ENCODE data around the gene DEPP1.

Gene DEPP1

GRCh38 chr10:44969854-44970253, 8.8 kb downstream of the DEPP1 start:
- no peak for TF ChIP-seq Cebpa-rat (IDR thresholded peaks at IDR 0.05)
- Histone ChIP-seq H3K4me3 (peak overlapping the region in 4 of 10 experiments; percentile 24 to 37 (median 31); a peak in 3 of 20 replicates), H3K9ac (peak overlapping the region in 9 of 11 experiments; percentile 21 to 92 (median 87); a peak in 13 of 22 replicates), H3K9me3 (replicated peaks in 1 of 11) (no peaks in the 10 kb centered on the region), H3K4me1 (peaks cover 74 to 99% (median 97%) of the 10 kb centered on the region in 10 experiments), H3K27ac (peak overlapping the region; percentile 80 to 98 (median 93)), H3K27me3 (no peaks in the 10 kb centered on the region), H3K36me3 (peaks cover 0 to 72% (median 34%) of the 10 kb centered on the region in 11 experiments; a peak in 18 of 22 replicates), H4K20me1 (peaks cover 0 to 8% (median 0%) of the 10 kb centered on the region in 11 experiments; a peak in 1 of 22 replicates), H3K4me2 (peak overlapping the region in 9 of 11 experiments; percentile 98 to 100 (median 99); a peak in 16 of 22 replicates)

GRCh38 chr10:44968500-44969400, 9.9 kb downstream of the DEPP1 start:
- Histone ChIP-seq H3K4me2 (peak overlapping the region; percentile 96 to 100 (median 99)), H3K4me1 (peaks cover 74 to 99% (median 97%) of the 10 kb centered on the region in 10 experiments)

GRCh38 chr10:44968091-44968490, 10.5 kb downstream of the DEPP1 start:
- H3K36me3 ChIP-seq = peaks cover 0 to 71% (median 34%) of the 10 kb centered on the region in 11 experiments; a peak in 18 of 22 replicates
- H3K4me1 ChIP-seq = peaks cover 74 to 99% (median 96%) of the 10 kb centered on the region in 10 experiments
- H4K20me1 ChIP-seq = peaks cover 0 to 11% (median 0%) of the 10 kb centered on the region in 11 experiments; a peak in 4 of 22 replicates
- H3K4me2 ChIP-seq = peak overlapping the region; percentile 96 to 100 (median 99)
- no peaks in the 10 kb centered on the region for H3K27me3 ChIP-seq
- H3K27ac ChIP-seq = peak overlapping the region; percentile 80 to 98 (median 93)
- no peaks in the 10 kb centered on the region for H3K9me3 ChIP-seq (replicated peaks in 1 of 11)
- TF ChIP-seq Cebpa-rat (IDR thresholded peaks at IDR 0.05) = peak; percentile 91 to 98 (median 97); a peak in 21 of 22 replicates
- peak overlapping the region; percentile 61 to 92 (median 87) for H3K9ac ChIP-seq
- peak overlapping the region in 6 of 10 experiments; percentile 32 to 92 (median 45); a peak in 11 of 20 replicates for H3K4me3 ChIP-seq

More at GRCh38 chr10:44968500-44969400, 9.9 kb downstream of the DEPP1 start:
- H3K36me3 ChIP-seq = peaks cover 0 to 72% (median 34%) of the 10 kb centered on the region in 11 experiments; a peak in 18 of 22 replicates
- H4K20me1 ChIP-seq = peaks cover 0 to 8% (median 0%) of the 10 kb centered on the region in 11 experiments; a peak in 1 of 22 replicates
- peak overlapping the region; percentile 80 to 98 (median 93) for H3K27ac ChIP-seq
- peak overlapping the region; percentile 61 to 92 (median 87) for H3K9ac ChIP-seq
- peak overlapping the region in 7 of 10 experiments; percentile 4 to 57 (median 37); a peak in 11 of 20 replicates for H3K4me3 ChIP-seq
- no peaks in the 10 kb centered on the region for H3K27me3 ChIP-seq
- H3K9me3 ChIP-seq (replicated peaks in 1 of 11) = no peaks in the 10 kb centered on the region
- TF ChIP-seq Cebpa-rat (IDR thresholded peaks at IDR 0.05) = peak in 4 of 11 experiments; percentile 5 to 35 (median 20); a peak in 2 of 22 replicates

- H3K9ac ChIP-seq = peak overlapping the region; percentile 61 to 92 (median 87)
- no peak for TF ChIP-seq Cebpa-rat (IDR thresholded peaks at IDR 0.05)
Observed at GRCh38 chr10:44967616-44968015, 11.0 kb downstream of the DEPP1 start.

GRCh38 chr10:44966816-44967509, 11.6 kb downstream of the DEPP1 start:
- Histone ChIP-seq H4K20me1 (peaks cover 0 to 14% (median 0%) of the 10 kb centered on the region in 11 experiments; a peak in 4 of 22 replicates), H3K27me3 (no peaks in the 10 kb centered on the region), H3K9me3 (replicated peaks in 1 of 11) (no peaks in the 10 kb centered on the region), H3K4me1 (peaks cover 74 to 99% (median 96%) of the 10 kb centered on the region in 10 experiments), H3K27ac (peak overlapping the region; percentile 80 to 98 (median 93)), H3K4me2 (peak overlapping the region; percentile 96 to 100 (median 99)), H3K36me3 (peaks cover 0 to 71% (median 27%) of the 10 kb centered on the region in 11 experiments; a peak in 18 of 22 replicates), H3K4me3 (peak overlapping the region in 7 of 10 experiments; percentile 18 to 92 (median 90); a peak in 11 of 20 replicates), H3K9ac (peak overlapping the region in 10 of 11 experiments; percentile 77 to 92 (median 87); a peak in 20 of 22 replicates)
- TF ChIP-seq Cebpa-rat (IDR thresholded peaks at IDR 0.05) = no peak

More at GRCh38 chr10:44967616-44968015, 11.0 kb downstream of the DEPP1 start:
- Histone ChIP-seq H3K27me3 (no peaks in the 10 kb centered on the region), H3K4me1 (peaks cover 74 to 99% (median 96%) of the 10 kb centered on the region in 10 experiments), H3K4me3 (peak overlapping the region in 8 of 10 experiments; percentile 9 to 92 (median 31); a peak in 14 of 20 replicates), H3K4me2 (peak overlapping the region; percentile 96 to 100 (median 99)), H3K9me3 (replicated peaks in 1 of 11) (no peaks in the 10 kb centered on the region), H3K36me3 (peaks cover 0 to 71% (median 33%) of the 10 kb centered on the region in 11 experiments; a peak in 18 of 22 replicates), H3K27ac (peak overlapping the region; percentile 80 to 98 (median 93)), H4K20me1 (peaks cover 0 to 14% (median 0%) of the 10 kb centered on the region in 11 experiments; a peak in 4 of 22 replicates)

GRCh38 chr10:44966129-44966815, 12.3 kb downstream of the DEPP1 start:
- Histone ChIP-seq H3K27ac (peak overlapping the region; percentile 26 to 98 (median 93); a peak in 20 of 22 replicates), H3K27me3 (no peaks in the 10 kb centered on the region), H4K20me1 (peaks cover 0 to 18% (median 0%) of the 10 kb centered on the region in 11 experiments; a peak in 4 of 22 replicates), H3K9me3 (replicated peaks in 1 of 11) (no peaks in the 10 kb centered on the region), H3K4me1 (peaks cover 81 to 99% (median 95%) of the 10 kb centered on the region in 10 experiments), H3K36me3 (peaks cover 0 to 70% (median 20%) of the 10 kb centered on the region in 11 experiments; a peak in 17 of 22 replicates), H3K4me3 (peak overlapping the region in 6 of 10 experiments; percentile 5 to 92 (median 90); a peak in 10 of 20 replicates), H3K9ac (peak overlapping the region in 7 of 11 experiments; percentile 4 to 92 (median 87); a peak in 13 of 22 replicates), H3K4me2 (peak overlapping the region; percentile 96 to 100 (median 99))
- TF ChIP-seq Cebpa-rat (IDR thresholded peaks at IDR 0.05) = no peak

- H4K20me1 ChIP-seq = peaks cover 0 to 20% (median 0%) of the 10 kb centered on the region in 11 experiments; a peak in 4 of 22 replicates
- H3K27ac ChIP-seq = peak overlapping the region in 10 of 11 experiments; percentile 4 to 98 (median 93); a peak in 19 of 22 replicates
- peak overlapping the region; percentile 96 to 100 (median 99) for H3K4me2 ChIP-seq
- peak overlapping the region in 7 of 11 experiments; percentile 28 to 92 (median 87); a peak in 12 of 22 replicates for H3K9ac ChIP-seq
- peaks cover 86 to 99% (median 94%) of the 10 kb centered on the region in 10 experiments for H3K4me1 ChIP-seq
- H3K4me3 ChIP-seq = peak overlapping the region in 6 of 10 experiments; percentile 5 to 92 (median 90); a peak in 11 of 20 replicates
- H3K9me3 ChIP-seq (replicated peaks in 1 of 11) = no peaks in the 10 kb centered on the region
- no peak for TF ChIP-seq Cebpa-rat (IDR thresholded peaks at IDR 0.05)
- H3K36me3 ChIP-seq = peaks cover 0 to 65% (median 14%) of the 10 kb centered on the region in 11 experiments; a peak in 17 of 22 replicates
- H3K27me3 ChIP-seq = no peaks in the 10 kb centered on the region
Observed at GRCh38 chr10:44965651-44966097, 12.9 kb downstream of the DEPP1 start.
